NAMALWA (cell line): ENCODE data around the gene ADGRB2.

ENCODE experiments used
- DNase-seq: peaks from one replicate; pipeline ENCODE4 v3.0.0-alpha.2; 2015; ENCODE audit warnings: low spot score

ADGRB2 gene

GRCh38 chr1:31782421-31783410, 18.6 kb upstream of the ADGRB2 start:
- no peak for DNase-seq

GRCh38 chr1:31781756-31782371, 17.7 kb upstream of the ADGRB2 start:
- DNase-seq: no peak

- DNase-seq: no peak
Observed at GRCh38 chr1:31781138-31781755, 17.1 kb upstream of the ADGRB2 start.

GRCh38 chr1:31780632-31781031, 16.5 kb upstream of the ADGRB2 start:
- no peak for DNase-seq

GRCh38 chr1:31779687-31780086, 15.5 kb upstream of the ADGRB2 start:
- DNase-seq: no peak

GRCh38 chr1:31778763-31779488, 14.8 kb upstream of the ADGRB2 start:
- no peak for DNase-seq

- DNase-seq: no peak
Observed at GRCh38 chr1:31776516-31776915, 12.4 kb upstream of the ADGRB2 start.

GRCh38 chr1:31776032-31776431, 11.9 kb upstream of the ADGRB2 start:
- DNase-seq: no peak

GRCh38 chr1:31775210-31775999, 11.3 kb upstream of the ADGRB2 start:
- no peak for DNase-seq

GRCh38 chr1:31774495-31774894, 10.4 kb upstream of the ADGRB2 start:
- DNase-seq: no peak

GRCh38 chr1:31773861-31774260, 9.7 kb upstream of the ADGRB2 start:
- DNase-seq: no peak

- no peak for DNase-seq
Observed at GRCh38 chr1:31772669-31773248, 8.6 kb upstream of the ADGRB2 start.

- no peak for DNase-seq
Observed at GRCh38 chr1:31771891-31772668, 7.9 kb upstream of the ADGRB2 start.

- DNase-seq: no peak
Observed at GRCh38 chr1:31769720-31770390, 5.7 kb upstream of the ADGRB2 start.

- DNase-seq: peak; percentile 76
Observed at GRCh38 chr1:31768939-31769704, 5.0 kb upstream of the ADGRB2 start.

- no peak for DNase-seq
Observed at GRCh38 chr1:31768407-31768907, 4.3 kb upstream of the ADGRB2 start.

- no peak for DNase-seq
Observed at GRCh38 chr1:31767225-31767624, 3.1 kb upstream of the ADGRB2 start.

- no peak for DNase-seq
Observed at GRCh38 chr1:31765516-31765915, 1.4 kb upstream of the ADGRB2 start.

- peak; percentile 58 for DNase-seq
Observed at GRCh38 chr1:31765041-31765467, 914 bp upstream of the ADGRB2 start.
